Measurements from ENCODE around the gene TMEM86B. TPM values are rescaled to one million over a fixed set of nuclear protein-coding genes. Genes with fewer than 3 reads are reported as not detected.

Gene TMEM86B
- total RNA-seq, 1 donor from 2014 or later: 4.3 TPM

DNA sequence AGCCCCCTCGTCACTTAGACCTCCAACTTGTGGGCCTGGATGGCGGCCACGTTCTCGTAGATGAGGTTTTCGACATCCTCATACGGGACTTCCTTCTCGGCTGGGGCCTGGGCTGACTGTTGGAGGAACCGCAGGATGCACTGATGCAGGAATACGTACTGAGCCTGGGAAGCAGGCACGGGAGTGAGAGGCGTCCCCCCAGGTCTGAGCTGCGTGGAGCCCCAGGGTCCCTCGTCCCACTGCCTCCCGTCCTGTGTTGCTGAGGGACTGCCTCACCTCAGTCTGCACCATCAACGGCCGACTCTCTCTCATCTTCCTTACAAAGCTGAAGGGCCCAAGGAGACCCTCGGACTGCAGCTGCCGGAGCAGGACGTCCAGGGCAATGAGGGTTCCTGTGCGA, 46.8 kb downstream of the TMEM86B start:
- no peak for ATAC-seq
- intact Hi-C loops (cut with DNase I): no loop called here
- TF ChIP-seq, protein P1, sequence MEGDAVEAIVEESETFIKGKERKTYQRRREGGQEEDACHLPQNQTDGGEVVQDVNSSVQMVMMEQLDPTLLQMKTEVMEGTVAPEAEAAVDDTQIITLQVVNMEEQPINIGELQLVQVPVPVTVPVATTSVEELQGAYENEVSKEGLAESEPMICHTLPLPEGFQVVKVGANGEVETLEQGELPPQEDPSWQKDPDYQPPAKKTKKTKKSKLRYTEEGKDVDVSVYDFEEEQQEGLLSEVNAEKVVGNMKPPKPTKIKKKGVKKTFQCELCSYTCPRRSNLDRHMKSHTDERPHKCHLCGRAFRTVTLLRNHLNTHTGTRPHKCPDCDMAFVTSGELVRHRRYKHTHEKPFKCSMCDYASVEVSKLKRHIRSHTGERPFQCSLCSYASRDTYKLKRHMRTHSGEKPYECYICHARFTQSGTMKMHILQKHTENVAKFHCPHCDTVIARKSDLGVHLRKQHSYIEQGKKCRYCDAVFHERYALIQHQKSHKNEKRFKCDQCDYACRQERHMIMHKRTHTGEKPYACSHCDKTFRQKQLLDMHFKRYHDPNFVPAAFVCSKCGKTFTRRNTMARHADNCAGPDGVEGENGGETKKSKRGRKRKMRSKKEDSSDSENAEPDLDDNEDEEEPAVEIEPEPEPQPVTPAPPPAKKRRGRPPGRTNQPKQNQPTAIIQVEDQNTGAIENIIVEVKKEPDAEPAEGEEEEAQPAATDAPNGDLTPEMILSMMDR (IDR thresholded peaks at IDR 0.05): no peak
- no peaks in the 10 kb centered on the region for H3K9me3 ChIP-seq
- H3K36me3 ChIP-seq: no peaks in the 10 kb centered on the region
- DNase-seq: no peak
- no peak overlapping the region for H3K4me3 ChIP-seq
- H3K27me3 ChIP-seq: peaks cover 70% of the 10 kb centered on the region
- no peak overlapping the region for H3K27ac ChIP-seq
- peaks cover 7% of the 10 kb centered on the region for H3K4me1 ChIP-seq

DNA sequence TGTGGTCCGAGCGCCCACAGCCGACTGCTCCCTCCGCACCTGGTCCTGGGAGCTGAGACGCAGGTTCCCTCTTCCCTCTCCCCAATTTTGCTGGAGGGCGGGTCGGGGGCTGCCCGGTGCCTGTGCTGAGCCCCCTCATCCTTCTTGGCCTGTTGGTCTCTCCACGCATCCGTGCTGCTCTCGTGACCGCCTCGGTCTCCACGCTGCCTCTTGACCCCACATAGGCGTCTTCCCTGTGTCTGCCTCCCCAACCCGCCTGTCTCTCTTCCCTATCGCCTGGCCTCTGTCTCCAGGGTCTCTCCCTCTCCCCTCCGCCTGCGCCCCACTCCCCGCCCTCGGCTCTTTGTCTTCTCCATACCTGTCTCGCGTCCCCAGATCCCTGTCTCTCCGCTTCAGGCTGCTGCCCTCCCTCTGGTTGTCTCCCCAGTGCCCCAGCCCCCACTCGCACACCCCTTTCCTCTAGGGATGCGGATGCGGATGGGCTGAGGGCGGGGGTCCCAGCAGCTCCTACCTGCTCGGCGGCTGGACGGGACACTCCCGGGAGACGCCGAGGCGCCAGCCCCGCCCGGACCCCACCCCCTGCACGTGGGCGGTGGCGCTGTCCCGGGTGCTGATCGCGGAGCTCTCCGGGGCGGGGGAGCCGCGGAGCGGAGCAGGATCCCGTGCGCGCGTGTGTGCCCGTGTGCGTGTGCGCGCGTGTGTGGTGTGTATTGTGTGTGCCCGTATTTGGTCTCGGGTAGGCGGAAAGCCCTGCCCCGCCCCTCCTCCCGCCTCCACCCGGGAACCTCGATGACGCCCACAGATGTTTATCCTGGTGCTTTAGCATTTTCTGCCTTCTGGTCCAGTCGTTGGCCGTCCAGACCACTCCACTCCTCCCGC, 48.7 kb downstream of the TMEM86B start, which contains the start of gene SYT5:
SYT5 (minus strand) TSS at position 684 of the 879 bp plus-strand sequence. CDS start 1,248 bp downstream, outside the sequence.
- no peak within 1 kb of the TSS for H3K27ac ChIP-seq
- DNase-seq: no peak
- H3K27me3 ChIP-seq: peaks cover 89% of the 10 kb centered on the region
- peak; percentile 79 for ATAC-seq
- intact Hi-C loops (cut with DNase I): no loop called here
- H3K4me1 ChIP-seq: peaks cover 7% of the 10 kb centered on the region
- TF ChIP-seq, protein P1 (IDR thresholded peaks at IDR 0.05): no peak
- peak within 1 kb of the TSS; percentile 26 for H3K4me3 ChIP-seq
- H3K36me3 ChIP-seq: no peaks in the 10 kb centered on the region
- no peaks in the 10 kb centered on the region for H3K9me3 ChIP-seq

DNA sequence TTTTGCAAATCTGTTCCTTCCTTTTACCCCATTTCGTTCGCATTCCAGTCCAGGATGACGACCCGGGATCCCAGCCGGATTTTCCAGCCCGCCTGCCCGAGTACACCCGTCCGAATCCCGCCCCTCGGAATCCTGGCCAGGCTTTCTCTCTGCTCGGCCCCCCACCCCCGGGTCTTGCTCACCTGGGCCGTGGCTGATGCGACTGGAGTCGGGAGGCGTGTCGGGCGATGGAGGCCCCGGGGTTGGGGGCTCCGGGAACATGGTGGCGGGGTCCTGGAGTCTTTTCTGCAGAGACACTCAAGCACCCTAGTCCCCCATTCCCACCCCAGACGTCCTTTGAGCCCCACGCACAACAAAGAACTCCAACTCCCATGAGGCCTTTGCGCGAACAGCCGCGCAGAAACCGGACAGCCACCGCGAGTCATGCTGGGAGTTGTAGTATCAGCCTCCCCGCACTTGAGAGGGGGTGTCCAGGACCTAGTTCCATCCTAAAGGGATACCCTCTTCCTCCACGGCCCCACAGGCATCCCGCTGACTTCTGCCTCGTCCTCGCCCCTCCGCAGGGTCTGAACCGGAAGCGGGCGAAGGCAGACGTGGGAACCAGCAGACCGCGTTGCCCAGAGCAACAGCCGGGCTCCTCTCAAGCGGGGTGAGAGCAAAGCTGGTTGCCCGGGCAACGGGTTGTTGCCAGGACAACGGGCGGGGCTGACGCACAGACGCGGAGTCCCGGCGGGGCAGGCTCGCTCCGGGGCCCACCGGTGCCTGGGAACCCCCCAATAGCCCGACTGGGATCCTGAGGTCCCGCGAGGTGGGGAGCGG, 49.6 kb downstream of the TMEM86B start:
- intact Hi-C loops (cut with DNase I): no loop called here
- peak overlapping the region; percentile 26 for H3K4me3 ChIP-seq
- TF ChIP-seq, protein P1 (IDR thresholded peaks at IDR 0.05): no peak
- peak; percentile 58 for ATAC-seq
- no peaks in the 10 kb centered on the region for H3K9me3 ChIP-seq
- no peaks in the 10 kb centered on the region for H3K36me3 ChIP-seq
- DNase-seq: peak; percentile 79
- H3K4me1 ChIP-seq: peaks cover 7% of the 10 kb centered on the region
- no peak overlapping the region for H3K27ac ChIP-seq
- peaks cover 98% of the 10 kb centered on the region for H3K27me3 ChIP-seq

Small RNA genes within 50 kb of the gene (microRNA-seq; reads per million reads assigned to microRNA genes)
- gene MIR6802 (ENCODE audit: borderline microRNAs expressed): 0.83 reads per million
- 2.1 reads per million, percentile 11 among the genes with 10 or more reads in this experiment for gene MIR6803 (ENCODE audit: borderline microRNAs expressed)
- gene MIR6804 (ENCODE audit: borderline microRNAs expressed): not detected

Other genes with a start within 250 kb of the TMEM86B start
- 0.32 TPM for gene GP6, start 190.5 kb downstream of the TMEM86B start, total RNA-seq
- gene RDH13, start 165.6 kb downstream of the TMEM86B start, total RNA-seq: 30.0 TPM
- gene EPS8L1, start 152.9 kb downstream of the TMEM86B start, total RNA-seq: 35.6 TPM
- gene PPP1R12C, start 111.1 kb downstream of the TMEM86B start, total RNA-seq: 120 TPM
- gene TNNT1, start 79.6 kb downstream of the TMEM86B start, total RNA-seq: 1.2 TPM
- gene TNNI3, start 71.0 kb downstream of the TMEM86B start, total RNA-seq: not detected
- 1.5 TPM for gene DNAAF3, start 62.1 kb downstream of the TMEM86B start, total RNA-seq
- gene SYT5, start 48.5 kb downstream of the TMEM86B start, total RNA-seq: not detected
- gene PTPRH, start 19.3 kb downstream of the TMEM86B start, total RNA-seq: not detected
- gene PPP6R1, start 30.3 kb upstream of the TMEM86B start, total RNA-seq: 61.0 TPM
- 19.7 TPM for gene HSPBP1, start 51.3 kb upstream of the TMEM86B start, total RNA-seq
- gene BRSK1, start 55.2 kb upstream of the TMEM86B start, total RNA-seq: 1.3 TPM
- 23.9 TPM for gene TMEM150B, start 96.6 kb upstream of the TMEM86B start, total RNA-seq
- gene KMT5C, start 111.1 kb upstream of the TMEM86B start, total RNA-seq: 11.7 TPM
- gene COX6B2, start 126.0 kb upstream of the TMEM86B start, total RNA-seq: not detected
- gene GARIN5B, start 134.5 kb upstream of the TMEM86B start, total RNA-seq: not detected
- 0.84 TPM for gene IL11, start 141.7 kb upstream of the TMEM86B start, total RNA-seq
- not detected for gene TMEM190, start 148.1 kb upstream of the TMEM86B start, total RNA-seq
- 19.8 TPM for gene TMEM238, start 155.5 kb upstream of the TMEM86B start, total RNA-seq
- gene RPL28, start 157.2 kb upstream of the TMEM86B start, total RNA-seq: 1,343 TPM
- 19.5 TPM for gene UBE2S, start 179.0 kb upstream of the TMEM86B start, total RNA-seq
- not detected for gene SHISA7, start 214.5 kb upstream of the TMEM86B start, total RNA-seq
- gene ISOC2, start 232.9 kb upstream of the TMEM86B start, total RNA-seq: 25.3 TPM
- gene C19orf85, start 236.0 kb upstream of the TMEM86B start, total RNA-seq: not detected
- 10.2 TPM for gene ZNF628, start 247.9 kb upstream of the TMEM86B start, total RNA-seq